HEK293T (cell line): ENCODE results near the gene AGFG1.

Source experiments
- BHLHE40 ChIP-seq: fragments of 450-650 bp; IDR thresholded peaks from 2 replicates; pipeline ENCODE4 v1.6.1; 2016; ENCODE audit warnings: mild to moderate bottlenecking, moderate library complexity, borderline replicate concordance
- ELF4 ChIP-seq: fragments of 450-650 bp; IDR thresholded peaks from 2 replicates; pipeline ENCODE4 v1.6.1; 2017; ENCODE audit warnings: antibody characterized with exemption
- FOXA1 ChIP-seq: fragments of 450-650 bp; IDR thresholded peaks from 2 replicates; pipeline ENCODE4 v1.6.1; 2016; ENCODE audit warnings: mild to moderate bottlenecking
- FOXM1 ChIP-seq: fragments of 450-650 bp; IDR thresholded peaks from 2 replicates; pipeline ENCODE4 v1.6.1; 2017; ENCODE audit warnings: mild to moderate bottlenecking, borderline replicate concordance
- L3MBTL2 ChIP-seq: fragments of 450-650 bp; conservative IDR thresholded peaks from 2 replicates; pipeline ENCODE4 v1.6.1; 2016; ENCODE audit warnings: mild to moderate bottlenecking
- LEF1 ChIP-seq: fragments of 450-650 bp; IDR thresholded peaks from 2 replicates; pipeline ENCODE4 v1.6.1; 2017; ENCODE audit warnings: mild to moderate bottlenecking, borderline replicate concordance
- NFRKB ChIP-seq: fragments of 450-650 bp; IDR thresholded peaks from 2 replicates; pipeline ENCODE4 v1.6.1; 2016; ENCODE audit warnings: mild to moderate bottlenecking, moderate library complexity
- PKNOX1 ChIP-seq: fragments of 450-650 bp; IDR thresholded peaks from 2 replicates; pipeline ENCODE4 v1.6.1; 2016
- SUZ12 ChIP-seq: fragments of 450-650 bp; IDR thresholded peaks from 2 replicates; pipeline ENCODE4 v1.6.1; 2016; ENCODE audit warnings: mild to moderate bottlenecking
- TARDBP ChIP-seq: fragments of 450-650 bp; IDR thresholded peaks from 2 replicates; pipeline ENCODE4 v1.6.1; 2016
- ZNF384 ChIP-seq: fragments of 450-650 bp; IDR thresholded peaks from 2 replicates; pipeline ENCODE4 v1.6.1; 2016

GRCh38 chr2:227577555-227577954 is 105.6 kb downstream of the AGFG1 start:
- TF ChIP-seq FOXM1 (no peak), L3MBTL2 (no peak), SUZ12 (no peak), FOXA1 (no peak), TARDBP (no peak), NFRKB (no peak), BHLHE40 (no peak), PKNOX1 (no peak), LEF1 (no peak), ZNF384 (no peak), ELF4 (no peak)
